Muscle layer of colon (tissue), 2 donors: ENCODE measurements around the gene DEXI.
"Not testable (repeated sequence)": the region's sequence is repeated elsewhere in the genome, so short reads cannot be mapped to it uniquely, and the experiment has no call there.

Experiments used
- H3K27ac ChIP-seq: one replicate; pipeline ENCODE4 v1.7.0; 2013; ENCODE audit warnings: low read depth, mild to moderate bottlenecking, low read length, moderate library complexity
- H3K27me3 ChIP-seq, 2 donors: one replicate each; pipeline ENCODE4 v1.7.0; 2013; ENCODE audit warnings: low read length in 2 of 2, mild to moderate bottlenecking in 2 of 2; ENCODE audit not compliant: insufficient read depth in 2 of 2, control insufficient read depth in 1 of 2
- H3K36me3 ChIP-seq: one replicate; pipeline ENCODE4 v1.7.0; 2013; ENCODE audit warnings: mild to moderate bottlenecking, low read length; ENCODE audit not compliant: insufficient read depth
- H3K4me1 ChIP-seq: one replicate; pipeline ENCODE4 v1.7.0; 2013; ENCODE audit warnings: mild to moderate bottlenecking, low read length; ENCODE audit not compliant: insufficient read depth
- H3K4me3 ChIP-seq, 2 donors: one replicate each; pipeline ENCODE4 v1.7.0; 2013; ENCODE audit warnings: low read length in 2 of 2, low read depth in 1 of 2, mild to moderate bottlenecking in 1 of 2, moderate library complexity in 1 of 2
- H3K9ac ChIP-seq: one replicate; pipeline ENCODE4 v1.7.0; 2013; ENCODE audit warnings: low read length
- H3K9me3 ChIP-seq: one replicate; pipeline ENCODE4 v1.7.0; 2013; ENCODE audit warnings: mild to moderate bottlenecking, low read length
- donor health status: abdominal sarcoma.
- donor health status: Adenocarcinoma of cecum.

DEXI gene

DNA sequence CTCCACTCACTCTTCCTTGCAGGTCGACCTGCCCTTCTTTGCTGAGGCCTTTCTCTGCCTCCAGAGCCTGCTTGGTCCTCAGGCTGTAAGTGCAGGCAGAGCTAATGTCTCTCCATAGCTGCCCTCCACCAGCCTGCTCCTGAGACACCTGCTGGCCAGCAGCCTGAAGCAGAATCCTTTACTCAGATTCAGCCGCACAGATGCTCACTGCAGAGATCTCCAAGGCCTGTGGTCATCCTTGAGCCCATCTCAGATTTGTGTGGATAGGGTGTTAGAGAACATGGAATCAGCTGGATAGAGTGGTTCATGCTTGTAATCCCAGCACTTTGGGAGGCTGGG lies 11.5 kb downstream of the DEXI start:
- Histone ChIP-seq H3K4me3 (no peak overlapping the region), H3K4me1 (peaks cover 17% of the 10 kb centered on the region), H3K27ac (no peak overlapping the region), H3K36me3 (peaks cover 22% of the 10 kb centered on the region), H3K9me3 (no peaks in the 10 kb centered on the region), H3K27me3 (no peaks in the 10 kb centered on the region), H3K9ac (no peak overlapping the region)

DNA sequence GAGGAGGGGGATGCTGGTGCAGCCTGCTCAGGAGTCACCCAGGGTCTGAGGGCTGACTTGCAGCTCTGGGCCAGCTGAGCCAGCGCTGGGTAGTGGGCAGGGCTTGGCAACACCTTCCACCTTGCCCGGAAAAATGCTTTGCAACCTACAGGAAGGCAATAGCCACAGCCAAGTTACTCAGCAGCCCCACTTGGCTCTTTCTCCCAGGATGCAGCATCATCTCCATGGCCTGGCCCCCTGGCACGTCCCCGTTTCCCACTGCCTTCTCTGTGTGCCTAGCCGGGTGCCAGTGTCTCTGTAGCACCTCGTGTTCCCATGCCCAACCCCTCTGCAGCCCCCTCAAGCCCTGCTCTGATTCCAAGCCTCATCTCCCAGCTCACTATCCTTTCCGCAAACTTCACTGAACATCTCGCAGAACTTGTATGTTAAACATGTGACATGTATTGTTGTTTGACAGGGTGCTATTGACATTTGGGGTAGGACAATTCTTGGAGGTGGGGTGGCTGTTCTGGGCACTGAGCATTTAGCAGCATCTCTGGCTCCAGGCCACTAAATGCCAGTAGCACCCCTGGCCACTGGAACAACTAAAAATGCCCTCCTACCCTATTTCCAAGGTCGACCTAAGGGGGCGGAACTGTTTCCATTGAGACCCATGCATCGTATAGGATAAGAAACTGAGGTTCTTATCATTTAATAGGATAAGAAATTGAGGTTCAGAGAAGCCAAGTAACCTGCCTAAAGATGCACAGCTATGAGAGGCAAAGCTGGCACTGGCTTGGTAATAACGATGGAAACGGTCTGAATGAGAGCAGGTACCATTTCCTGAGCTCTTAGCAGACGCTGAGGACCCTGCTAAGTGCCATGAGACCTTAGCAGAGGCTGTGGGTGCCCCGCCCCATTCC lies 12.2 kb downstream of the DEXI start:
- H3K27ac ChIP-seq = no peak overlapping the region
- H3K9ac ChIP-seq = no peak overlapping the region
- no peaks in the 10 kb centered on the region for H3K9me3 ChIP-seq
- H3K36me3 ChIP-seq = peaks cover 22% of the 10 kb centered on the region
- peaks cover 12% of the 10 kb centered on the region for H3K4me1 ChIP-seq
- H3K27me3 ChIP-seq = no peaks in the 10 kb centered on the region
- H3K4me3 ChIP-seq = no peak overlapping the region

DNA sequence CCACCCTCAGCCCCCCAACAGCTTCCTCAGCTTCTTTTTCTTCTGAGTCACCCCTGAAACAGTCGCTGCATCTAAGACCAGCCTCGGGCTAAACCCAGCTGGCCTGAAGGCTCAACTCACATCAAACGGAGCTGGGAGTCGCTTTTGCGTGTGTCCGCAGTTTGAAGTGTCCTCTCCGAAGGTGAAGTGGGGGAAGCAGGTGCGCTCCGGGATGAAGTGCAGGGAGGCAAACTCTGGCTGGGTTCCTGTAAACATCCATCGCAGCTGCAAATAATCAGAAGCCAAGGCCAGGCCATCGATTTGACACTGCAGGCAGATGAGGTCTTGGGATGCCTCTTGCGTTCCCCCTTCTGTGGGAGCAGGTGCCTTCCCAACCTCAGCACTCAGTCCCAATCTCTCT lies 13.2 kb downstream of the DEXI start:
- Histone ChIP-seq H3K36me3 (peaks cover 26% of the 10 kb centered on the region), H3K4me1 (peaks cover 12% of the 10 kb centered on the region)
- H3K27me3 ChIP-seq, H3K4me3 ChIP-seq, H3K27ac ChIP-seq, H3K9ac ChIP-seq, H3K9me3 ChIP-seq: not testable (repeated sequence)

DNA sequence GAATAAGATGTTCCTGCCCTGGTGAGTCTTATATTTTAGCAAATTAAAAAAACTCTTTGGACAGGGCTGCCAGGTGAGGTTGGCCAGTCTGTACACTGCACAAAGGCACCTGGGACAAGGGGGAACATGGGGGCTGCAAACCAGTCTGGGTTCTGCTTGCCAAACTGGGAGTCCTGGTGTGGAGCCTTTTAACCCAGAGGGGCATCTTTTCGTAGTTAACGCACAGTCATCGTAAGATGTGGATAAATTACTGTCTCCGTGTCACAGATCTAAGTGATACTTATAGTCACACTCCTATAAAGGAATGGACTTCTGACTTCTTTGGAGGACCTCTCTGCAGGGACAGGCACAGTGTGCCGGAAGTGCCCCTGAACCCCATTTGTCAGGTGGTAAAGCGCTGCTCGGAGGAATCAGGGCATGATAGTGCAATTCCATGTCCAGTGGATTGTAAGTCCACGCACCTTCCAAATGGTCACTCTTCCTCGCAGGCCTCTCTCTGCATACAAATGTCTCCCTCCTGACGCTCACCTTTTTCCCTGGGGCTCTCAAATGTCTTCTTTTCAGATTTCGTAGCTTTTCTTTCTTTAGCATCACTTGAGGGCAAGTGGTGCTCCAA lies 14.7 kb downstream of the DEXI start:
- Histone ChIP-seq H3K9me3 (no peaks in the 10 kb centered on the region), H3K4me3 (no peak overlapping the region), H3K27me3 (no peaks in the 10 kb centered on the region), H3K4me1 (peaks cover 16% of the 10 kb centered on the region), H3K9ac (no peak overlapping the region), H3K36me3 (peaks cover 26% of the 10 kb centered on the region), H3K27ac (no peak overlapping the region)

DNA sequence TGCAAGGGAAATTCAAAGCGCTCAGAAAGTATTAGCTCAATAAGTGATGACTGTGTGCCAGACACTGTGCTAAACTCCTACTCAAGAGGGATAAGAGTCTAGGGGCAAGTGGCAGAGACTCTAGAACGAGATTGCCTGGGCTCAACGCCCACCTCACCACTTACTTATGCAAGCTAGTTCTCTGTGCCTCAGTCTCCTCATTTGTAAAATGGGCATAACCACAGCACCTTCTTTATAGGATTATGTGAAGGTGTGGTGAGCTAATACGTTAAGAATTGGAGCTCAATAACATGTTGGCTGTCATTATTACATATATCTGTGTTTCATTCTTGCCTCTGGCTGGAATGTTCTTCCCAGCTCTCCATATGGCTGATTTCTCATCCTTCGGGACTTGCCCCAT lies 15.4 kb downstream of the DEXI start:
- H3K9me3 ChIP-seq = no peaks in the 10 kb centered on the region
- no peak overlapping the region for H3K9ac ChIP-seq
- H3K27ac ChIP-seq = no peak overlapping the region
- H3K36me3 ChIP-seq = peaks cover 22% of the 10 kb centered on the region
- peaks cover 23% of the 10 kb centered on the region for H3K4me1 ChIP-seq
- H3K4me3 ChIP-seq = no peak overlapping the region
- no peaks in the 10 kb centered on the region for H3K27me3 ChIP-seq

DNA sequence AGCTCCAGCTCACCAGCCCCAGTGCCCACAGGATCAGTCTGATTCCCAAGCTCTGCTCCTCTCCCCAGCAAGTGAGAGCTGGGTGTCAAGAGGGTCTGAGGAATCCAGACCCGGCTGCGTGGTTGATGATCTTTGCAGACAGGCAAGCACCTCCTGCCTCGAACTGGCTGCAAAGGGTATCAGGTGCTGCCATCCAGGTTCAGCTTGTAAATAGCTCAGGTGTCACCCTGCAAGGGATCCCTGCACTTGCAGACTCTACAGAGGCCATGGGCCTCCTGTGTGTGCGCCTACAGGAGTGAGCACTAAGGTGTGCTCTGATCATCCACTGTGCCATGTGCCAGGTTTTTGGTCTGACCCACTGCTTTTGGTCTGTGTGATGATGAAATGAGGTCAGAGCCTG lies 16.2 kb downstream of the DEXI start:
- H3K9ac ChIP-seq = no peak overlapping the region
- H3K4me3 ChIP-seq = no peak overlapping the region
- H3K4me1 ChIP-seq = peaks cover 28% of the 10 kb centered on the region
- peaks cover 22% of the 10 kb centered on the region for H3K36me3 ChIP-seq
- no peak overlapping the region for H3K27ac ChIP-seq
- H3K27me3 ChIP-seq = no peaks in the 10 kb centered on the region
- no peaks in the 10 kb centered on the region for H3K9me3 ChIP-seq

DNA sequence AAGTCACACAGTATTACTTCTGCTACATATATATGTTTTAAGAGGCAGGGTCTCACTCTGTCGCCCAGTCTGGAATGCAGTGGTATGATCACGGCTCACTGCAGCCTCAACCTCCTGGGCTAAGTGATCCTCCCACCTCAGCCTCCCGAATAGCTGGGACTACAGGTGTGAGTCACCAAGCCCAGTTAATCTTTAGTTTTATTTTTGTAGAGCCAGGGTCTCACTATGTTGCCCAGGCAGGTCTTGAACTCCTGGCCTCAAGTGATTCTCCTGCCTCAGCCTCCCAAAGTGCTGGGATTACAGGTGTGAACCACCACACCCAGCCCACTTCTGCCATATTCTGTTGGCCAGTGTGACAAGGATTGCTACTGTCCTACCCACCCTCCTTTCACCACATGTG lies 17.0 kb downstream of the DEXI start:
- peaks cover 28% of the 10 kb centered on the region for H3K4me1 ChIP-seq
- H3K27ac ChIP-seq, H3K9ac ChIP-seq, H3K4me3 ChIP-seq, H3K9me3 ChIP-seq, H3K27me3 ChIP-seq: not testable (repeated sequence)
- peaks cover 22% of the 10 kb centered on the region for H3K36me3 ChIP-seq

DNA sequence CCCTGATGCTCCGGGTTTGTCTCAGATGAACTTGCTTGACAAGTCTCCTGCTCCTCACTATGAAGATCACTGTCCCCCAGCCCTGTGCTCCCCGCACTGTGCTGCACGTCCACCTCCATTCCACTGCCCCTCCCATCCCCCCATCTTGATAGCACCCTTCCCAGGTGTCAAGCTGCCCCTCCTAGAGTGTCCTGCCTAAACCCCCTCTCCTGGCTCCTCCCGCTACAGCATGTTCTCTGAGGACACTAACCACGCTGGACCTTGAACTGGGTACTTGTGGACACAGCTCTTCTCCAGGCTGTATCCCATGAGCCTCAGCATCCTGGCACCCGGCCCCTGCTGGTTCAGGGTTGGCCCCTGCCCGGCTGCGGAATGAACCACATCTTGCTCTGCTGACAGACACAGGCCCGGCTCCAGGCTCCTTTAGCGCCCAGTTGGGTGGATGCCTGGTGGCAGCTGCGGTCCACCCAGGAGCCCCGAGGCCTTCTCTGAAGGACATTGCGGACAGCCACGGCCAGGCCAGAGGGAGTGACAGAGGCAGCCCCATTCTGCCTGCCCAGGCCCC lies 18.5 kb downstream of the DEXI start:
- no peak overlapping the region for H3K4me3 ChIP-seq
- H3K27me3 ChIP-seq = no peaks in the 10 kb centered on the region
- H3K36me3 ChIP-seq = peaks cover 20% of the 10 kb centered on the region
- H3K9me3 ChIP-seq = no peaks in the 10 kb centered on the region
- peaks cover 27% of the 10 kb centered on the region for H3K4me1 ChIP-seq
- H3K9ac ChIP-seq = no peak overlapping the region
- no peak overlapping the region for H3K27ac ChIP-seq

DNA sequence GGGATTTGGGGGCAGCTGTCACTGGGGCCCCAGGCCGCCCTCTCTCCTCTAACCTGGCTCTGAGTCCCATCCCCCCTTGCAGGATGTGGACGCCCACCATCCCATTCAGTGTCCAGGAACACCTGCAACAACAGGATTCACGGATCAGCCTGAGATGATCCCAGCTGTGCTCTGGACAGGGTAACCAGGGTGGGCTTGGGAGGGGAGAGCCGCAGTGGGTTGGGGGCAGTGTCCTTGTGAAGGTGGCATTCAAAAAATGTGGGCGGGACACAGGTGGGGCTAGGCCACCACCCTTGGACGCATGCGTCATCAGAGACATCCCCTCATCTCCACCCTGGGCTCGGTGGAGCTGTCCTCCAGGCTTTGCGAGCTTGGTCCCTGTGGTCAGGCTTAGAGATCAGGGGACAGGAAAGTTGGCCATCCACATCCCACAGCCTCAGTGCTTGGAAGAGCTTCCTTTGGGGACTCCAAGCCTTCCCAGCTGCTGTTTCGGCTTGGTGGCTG lies 19.1 kb downstream of the DEXI start:
- Histone ChIP-seq H3K27ac (no peak overlapping the region), H3K27me3 (no peaks in the 10 kb centered on the region)

DNA sequence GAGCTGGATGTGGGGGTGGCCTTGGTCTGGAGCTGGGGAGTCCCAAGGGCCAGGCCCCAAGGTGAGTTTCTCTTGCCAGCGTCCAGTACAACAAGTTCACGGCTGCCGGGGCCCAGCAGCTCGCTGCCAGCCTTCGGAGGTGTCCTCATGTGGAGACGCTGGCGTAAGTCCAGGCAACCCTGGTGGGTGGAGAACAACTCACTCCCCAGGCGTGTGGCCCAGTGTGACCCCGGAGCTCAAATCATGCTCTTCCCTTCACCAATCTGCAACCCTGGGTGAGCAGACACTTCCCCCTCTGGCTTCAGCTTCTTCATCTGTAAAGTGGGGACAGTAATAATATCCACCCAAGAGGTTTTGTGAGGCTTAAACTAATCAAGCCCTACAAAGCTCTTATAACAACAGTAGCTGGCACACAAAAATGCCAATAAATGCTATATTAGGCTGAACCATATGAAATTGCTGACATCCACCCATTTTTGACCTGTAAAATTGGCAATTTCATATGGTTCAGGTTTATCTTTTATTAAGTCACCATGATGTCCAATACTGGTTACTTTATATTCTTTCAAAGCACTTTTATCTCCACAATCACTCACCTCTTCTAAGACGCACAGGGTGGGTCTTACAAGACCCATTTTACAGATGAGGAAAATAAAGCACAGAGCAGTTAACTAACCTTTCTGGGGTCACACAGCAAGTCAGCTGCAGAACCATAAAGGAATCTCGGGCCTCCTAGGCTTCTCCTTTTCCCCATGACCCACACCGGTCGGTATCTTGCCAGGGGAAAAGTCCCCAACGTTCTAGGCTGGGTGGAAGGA lies 19.7 kb downstream of the DEXI start:
- Histone ChIP-seq H3K27me3 (no peaks in the 10 kb centered on the region), H3K9ac (no peak overlapping the region), H3K4me3 (no peak overlapping the region), H3K27ac (no peak overlapping the region), H3K4me1 (peaks cover 32% of the 10 kb centered on the region), H3K36me3 (peaks cover 8% of the 10 kb centered on the region), H3K9me3 (no peaks in the 10 kb centered on the region)

More for the DNA sequence above, 19.1 kb downstream of the DEXI start:
- H3K9ac ChIP-seq = no peak overlapping the region
- H3K4me1 ChIP-seq = peaks cover 32% of the 10 kb centered on the region
- H3K36me3 ChIP-seq = peaks cover 15% of the 10 kb centered on the region
- H3K9me3 ChIP-seq = no peaks in the 10 kb centered on the region
- H3K4me3 ChIP-seq = no peak overlapping the region
